ENCODE measurements around the gene MAMDC2.

The MAMDC2 gene

GRCh38 chr9:70159630-70160029 is 116.0 kb downstream of the MAMDC2 start:
- Histone ChIP-seq H3K4me3 (ENCODE audit: insufficient read depth, low read length, poor library complexity, severe bottlenecking) (no peak overlapping the region), H4K20me1 (ENCODE audit: low read depth, low read length) (no peaks in the 10 kb centered on the region), H3K79me2 (ENCODE audit: insufficient read depth, low read length) (no peaks in the 10 kb centered on the region), H3K9me3 (ENCODE audit: insufficient read depth, low read length) (no peaks in the 10 kb centered on the region), H3F3A (ENCODE audit: insufficient read depth) (no peaks in the 10 kb centered on the region), H2AFZ (ENCODE audit: low read depth, low read length, severe bottlenecking) (no peak overlapping the region), H3K27me3 (ENCODE audit: low read length) (no peaks in the 10 kb centered on the region), H3K27ac (ENCODE audit: low read depth, low read length) (no peak overlapping the region), H3K4me2 (ENCODE audit: low read depth, low read length, poor library complexity, severe bottlenecking) (no peak overlapping the region), H3K9ac (ENCODE audit: low read length) (no peak overlapping the region), H3K9me2 (replicated peaks; ENCODE audit: insufficient read depth, low read length) (no peaks in the 10 kb centered on the region), H3K36me3 (ENCODE audit: low read length) (no peaks in the 10 kb centered on the region)
- no peak for TF ChIP-seq CTCF (IDR thresholded peaks at IDR 0.05; ENCODE audit: insufficient read depth, low read length, poor library complexity, severe bottlenecking)
- TF ChIP-seq EZH2phosphoT487 (conservative IDR thresholded peaks at IDR 0.05; ENCODE audit: low read length) = no peak

GRCh38 chr9:70160686-70161600 is 117.3 kb downstream of the MAMDC2 start:
- Histone ChIP-seq H3K27me3 (ENCODE audit: low read length) (no peaks in the 10 kb centered on the region), H2AFZ (ENCODE audit: low read depth, low read length, severe bottlenecking) (no peak overlapping the region), H3K36me3 (ENCODE audit: low read length) (no peaks in the 10 kb centered on the region), H3K27ac (ENCODE audit: low read depth, low read length) (no peak overlapping the region), H3K4me2 (ENCODE audit: low read depth, low read length, poor library complexity, severe bottlenecking) (no peak overlapping the region), H4K20me1 (ENCODE audit: low read depth, low read length) (no peaks in the 10 kb centered on the region), H3K9me2 (replicated peaks; ENCODE audit: insufficient read depth, low read length) (no peaks in the 10 kb centered on the region), H3F3A (ENCODE audit: insufficient read depth) (no peaks in the 10 kb centered on the region), H3K9me3 (ENCODE audit: insufficient read depth, low read length) (no peaks in the 10 kb centered on the region), H3K4me3 (ENCODE audit: insufficient read depth, low read length, poor library complexity, severe bottlenecking) (no peak overlapping the region), H3K9ac (ENCODE audit: low read length) (no peak overlapping the region), H3K79me2 (ENCODE audit: insufficient read depth, low read length) (no peaks in the 10 kb centered on the region)
- TF ChIP-seq CTCF (IDR thresholded peaks at IDR 0.05; ENCODE audit: insufficient read depth, low read length, poor library complexity, severe bottlenecking) (no peak), EZH2phosphoT487 (conservative IDR thresholded peaks at IDR 0.05; ENCODE audit: low read length) (no peak)

GRCh38 chr9:70165006-70165602 is 121.5 kb downstream of the MAMDC2 start:
- no peaks in the 10 kb centered on the region for H3K9me3 ChIP-seq (ENCODE audit: insufficient read depth, low read length)
- no peak overlapping the region for H3K27ac ChIP-seq (ENCODE audit: low read depth, low read length)
- H3K4me3 ChIP-seq (ENCODE audit: insufficient read depth, low read length, poor library complexity, severe bottlenecking) = no peak overlapping the region
- no peaks in the 10 kb centered on the region for H3F3A ChIP-seq (ENCODE audit: insufficient read depth)
- no peak overlapping the region for H2AFZ ChIP-seq (ENCODE audit: low read depth, low read length, severe bottlenecking)
- no peaks in the 10 kb centered on the region for H3K36me3 ChIP-seq (ENCODE audit: low read length)
- TF ChIP-seq CTCF (IDR thresholded peaks at IDR 0.05; ENCODE audit: insufficient read depth, low read length, poor library complexity, severe bottlenecking) (no peak), EZH2phosphoT487 (conservative IDR thresholded peaks at IDR 0.05; ENCODE audit: low read length) (no peak)
- no peaks in the 10 kb centered on the region for H3K9me2 ChIP-seq (replicated peaks; ENCODE audit: insufficient read depth, low read length)
- no peak overlapping the region for H3K9ac ChIP-seq (ENCODE audit: low read length)
- H3K4me2 ChIP-seq (ENCODE audit: low read depth, low read length, poor library complexity, severe bottlenecking) = no peak overlapping the region
- H3K27me3 ChIP-seq (ENCODE audit: low read length) = no peaks in the 10 kb centered on the region
- H4K20me1 ChIP-seq (ENCODE audit: low read depth, low read length) = no peaks in the 10 kb centered on the region
- H3K79me2 ChIP-seq (ENCODE audit: insufficient read depth, low read length) = no peaks in the 10 kb centered on the region
